ENCODE measurements around the gene IRS1. TPM values are rescaled to one million over a fixed set of nuclear protein-coding genes. Genes with fewer than 3 reads are reported as not detected.

The IRS1 gene
- total RNA-seq, 1 donor from 2014 or later = 17.8 TPM

DNA sequence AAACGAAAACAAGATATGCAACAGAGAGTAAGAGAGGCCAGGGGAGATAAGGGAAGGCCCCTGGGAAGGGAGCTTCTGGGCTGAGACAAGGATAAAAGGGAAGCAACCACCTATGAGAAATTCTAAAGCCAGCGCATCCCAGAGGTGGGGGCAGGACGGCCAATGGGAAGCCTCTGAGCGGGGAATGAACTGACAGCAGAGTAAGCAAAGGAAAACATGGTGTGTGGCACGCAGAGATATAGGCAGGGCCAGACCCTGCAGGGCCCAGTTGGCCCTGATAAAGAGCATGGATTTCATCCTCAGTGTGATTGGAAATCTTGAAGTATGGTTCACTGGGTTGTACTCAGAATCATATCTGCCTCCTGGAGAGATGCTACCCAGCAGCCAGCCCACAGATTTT is 78.7 kb downstream of the IRS1 start:
- DNase-seq = no peak
- TF ChIP-seq, protein P1, sequence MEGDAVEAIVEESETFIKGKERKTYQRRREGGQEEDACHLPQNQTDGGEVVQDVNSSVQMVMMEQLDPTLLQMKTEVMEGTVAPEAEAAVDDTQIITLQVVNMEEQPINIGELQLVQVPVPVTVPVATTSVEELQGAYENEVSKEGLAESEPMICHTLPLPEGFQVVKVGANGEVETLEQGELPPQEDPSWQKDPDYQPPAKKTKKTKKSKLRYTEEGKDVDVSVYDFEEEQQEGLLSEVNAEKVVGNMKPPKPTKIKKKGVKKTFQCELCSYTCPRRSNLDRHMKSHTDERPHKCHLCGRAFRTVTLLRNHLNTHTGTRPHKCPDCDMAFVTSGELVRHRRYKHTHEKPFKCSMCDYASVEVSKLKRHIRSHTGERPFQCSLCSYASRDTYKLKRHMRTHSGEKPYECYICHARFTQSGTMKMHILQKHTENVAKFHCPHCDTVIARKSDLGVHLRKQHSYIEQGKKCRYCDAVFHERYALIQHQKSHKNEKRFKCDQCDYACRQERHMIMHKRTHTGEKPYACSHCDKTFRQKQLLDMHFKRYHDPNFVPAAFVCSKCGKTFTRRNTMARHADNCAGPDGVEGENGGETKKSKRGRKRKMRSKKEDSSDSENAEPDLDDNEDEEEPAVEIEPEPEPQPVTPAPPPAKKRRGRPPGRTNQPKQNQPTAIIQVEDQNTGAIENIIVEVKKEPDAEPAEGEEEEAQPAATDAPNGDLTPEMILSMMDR (IDR thresholded peaks at IDR 0.05; ENCODE audit: borderline replicate concordance) = no peak
- H3K27ac ChIP-seq (replicated peaks) = no peak overlapping the region
- H3K36me3 ChIP-seq = no peaks in the 10 kb centered on the region
- no peak overlapping the region for H3K4me3 ChIP-seq
- H3K27me3 ChIP-seq (ENCODE audit: low read depth) = no peaks in the 10 kb centered on the region
- H3K9me3 ChIP-seq (replicated peaks) = no peaks in the 10 kb centered on the region
- peaks cover 30% of the 10 kb centered on the region for H3K4me1 ChIP-seq
- intact Hi-C loops (cut with micrococcal nuclease) = loop anchor here (10.0 kb wide), 1 partner anchor 64 kb away; no protein-coding TSS in a partner anchor

DNA sequence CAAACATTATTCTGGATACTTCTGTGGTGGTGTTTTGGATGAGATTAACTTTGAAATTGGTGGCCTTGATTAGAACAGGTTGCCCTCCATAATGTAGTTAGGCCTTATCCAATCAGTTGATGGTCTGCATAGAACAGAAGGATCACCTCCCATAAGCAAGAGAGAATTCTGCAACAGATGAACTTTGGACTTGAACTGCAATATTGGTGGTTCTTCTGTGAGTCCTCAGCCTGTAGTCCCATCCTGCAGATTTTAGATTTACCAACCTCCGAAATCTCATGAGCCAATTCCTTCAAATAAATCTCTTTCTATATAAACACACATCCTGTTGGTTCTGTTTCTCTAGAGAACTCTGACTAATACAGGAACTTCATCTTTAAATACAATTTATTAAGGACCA is 81.9 kb downstream of the IRS1 start:
- H3K4me3 ChIP-seq = no peak overlapping the region
- no peaks in the 10 kb centered on the region for H3K27me3 ChIP-seq (ENCODE audit: low read depth)
- H3K4me1 ChIP-seq = no peaks in the 10 kb centered on the region
- no peaks in the 10 kb centered on the region for H3K9me3 ChIP-seq (replicated peaks)
- no peak for DNase-seq
- TF ChIP-seq, protein P1 (IDR thresholded peaks at IDR 0.05; ENCODE audit: borderline replicate concordance) = no peak
- no peak overlapping the region for H3K27ac ChIP-seq (replicated peaks)
- intact Hi-C loops (cut with micrococcal nuclease) = no loop called here
- no peaks in the 10 kb centered on the region for H3K36me3 ChIP-seq

DNA sequence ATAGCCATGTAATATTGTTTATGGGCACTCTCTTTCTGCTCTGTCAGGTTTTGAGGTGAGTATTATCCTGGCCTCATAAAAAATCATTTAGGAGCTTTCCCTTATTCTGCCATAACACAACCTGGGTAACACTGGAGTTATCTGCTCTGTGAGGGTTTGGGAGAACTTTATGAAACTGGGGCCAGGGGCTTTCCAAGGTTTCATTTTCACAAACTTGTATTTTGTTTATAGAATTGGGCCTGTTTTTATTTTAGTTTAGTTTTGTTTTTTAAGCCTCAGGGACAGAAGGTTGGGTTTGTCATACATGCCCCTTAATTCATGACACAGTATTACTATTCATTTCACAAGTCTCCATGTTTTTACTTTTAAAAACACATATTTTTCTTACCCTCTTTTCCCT is 83.5 kb downstream of the IRS1 start:
- intact Hi-C loops (cut with micrococcal nuclease) = no loop called here
- no peak for DNase-seq
- Histone ChIP-seq H3K36me3 (no peaks in the 10 kb centered on the region), H3K4me1 (no peaks in the 10 kb centered on the region), H3K4me3 (no peak overlapping the region), H3K27me3 (ENCODE audit: low read depth) (no peaks in the 10 kb centered on the region), H3K9me3 (replicated peaks) (no peaks in the 10 kb centered on the region), H3K27ac (replicated peaks) (no peak overlapping the region)
- TF ChIP-seq, protein P1 (IDR thresholded peaks at IDR 0.05; ENCODE audit: borderline replicate concordance) = no peak

DNA sequence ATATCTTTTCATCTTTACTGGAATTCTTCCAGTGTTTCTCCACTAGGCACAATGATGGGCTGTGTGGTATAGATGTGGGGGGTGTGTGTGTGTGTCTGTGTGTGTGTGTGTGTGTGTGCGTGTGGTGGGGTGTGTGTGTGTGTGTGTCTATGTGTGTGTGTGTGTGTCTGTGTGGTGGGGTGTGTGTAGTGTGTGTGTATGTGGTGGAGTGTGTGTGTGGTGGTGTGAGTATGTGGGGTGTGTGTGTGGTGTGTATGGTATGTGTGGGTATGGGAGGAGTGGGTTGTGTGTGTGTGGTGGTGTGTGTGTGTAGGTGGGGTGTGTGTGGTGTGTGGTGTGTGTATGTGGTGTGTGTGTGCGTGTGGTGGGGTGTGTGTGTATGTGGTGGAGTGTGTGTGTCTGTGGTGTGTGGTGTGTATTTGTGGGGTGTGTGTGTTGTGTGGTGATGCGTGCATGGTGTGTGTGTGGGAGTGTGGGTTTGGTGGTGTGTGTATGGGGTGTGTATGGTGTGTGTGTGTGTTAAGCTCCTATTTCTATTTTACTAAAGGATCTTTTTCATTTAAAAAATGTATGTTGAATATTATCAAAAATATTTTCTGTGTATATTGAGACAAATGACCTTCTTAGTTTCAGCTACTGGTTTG is 84.2 kb downstream of the IRS1 start:
- no peaks in the 10 kb centered on the region for H3K36me3 ChIP-seq
- H3K27ac ChIP-seq (replicated peaks) = no peak overlapping the region
- H3K9me3 ChIP-seq (replicated peaks) = no peaks in the 10 kb centered on the region
- intact Hi-C loops (cut with micrococcal nuclease) = no loop called here
- H3K4me1 ChIP-seq = no peaks in the 10 kb centered on the region
- H3K27me3 ChIP-seq (ENCODE audit: low read depth) = no peaks in the 10 kb centered on the region
- TF ChIP-seq, protein P1 (IDR thresholded peaks at IDR 0.05; ENCODE audit: borderline replicate concordance) = no peak
- DNase-seq = no peak
- no peak overlapping the region for H3K4me3 ChIP-seq

DNA sequence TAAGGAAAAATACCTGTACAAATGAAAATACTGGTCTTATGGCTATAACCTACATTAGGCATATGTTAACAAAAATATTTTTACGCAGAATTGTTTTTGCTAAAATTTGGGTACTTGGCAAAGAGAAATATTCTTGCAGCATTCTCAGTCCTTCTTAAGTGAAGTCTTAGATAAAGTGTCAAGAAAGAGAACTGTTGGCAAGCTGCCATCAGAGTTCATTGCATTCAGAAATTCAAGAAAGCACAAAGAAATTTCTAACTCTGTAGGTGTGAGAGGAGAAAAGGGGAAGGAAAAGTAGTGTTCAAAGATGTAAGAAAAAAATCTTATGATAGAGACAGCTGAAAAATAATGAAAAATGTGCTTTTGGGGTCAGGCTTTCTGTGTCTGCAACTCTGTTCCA is 86.7 kb downstream of the IRS1 start:
- no peaks in the 10 kb centered on the region for H3K27me3 ChIP-seq (ENCODE audit: low read depth)
- H3K27ac ChIP-seq (replicated peaks) = no peak overlapping the region
- TF ChIP-seq, protein P1 (IDR thresholded peaks at IDR 0.05; ENCODE audit: borderline replicate concordance) = no peak
- H3K36me3 ChIP-seq = no peaks in the 10 kb centered on the region
- H3K9me3 ChIP-seq (replicated peaks) = no peaks in the 10 kb centered on the region
- no peak for DNase-seq
- H3K4me3 ChIP-seq = no peak overlapping the region
- no peaks in the 10 kb centered on the region for H3K4me1 ChIP-seq
- intact Hi-C loops (cut with micrococcal nuclease) = no loop called here

Data from left ventricle myocardium inferior (tissue), 1 donor.